Fibroblast of villous mesenchyme (primary cell): Measurements from ENCODE around the gene KBTBD8. TPM values are rescaled to one million over a fixed set of nuclear protein-coding genes. Genes with fewer than 3 reads are reported as not detected.

Experiments used
- DNase-seq: peaks from one replicate; pipeline ENCODE4 v3.0.0-alpha.2; 2010; ENCODE audit warnings: low read depth
- H3K4me3 ChIP-seq: 2 replicates; pipeline ENCODE4 v1.5.1; 2011; ENCODE audit warnings: low read depth, mild to moderate bottlenecking, low read length
- total RNA-seq: library from RNA; depleted of rRNA; stranded (reverse); fragments of >200 nt; gene quantifications from 2 replicates; pipeline ENCODE4 v1.2.3, GENCODE V29; 2012
- TF ChIP-seq, protein P1 (sequence below): IDR thresholded peaks from 2 replicates; pipeline ENCODE4 v1.5.1; 2012; ENCODE audit warnings: low read depth, mild to moderate bottlenecking, low read length; ENCODE audit not compliant: insufficient read depth

The KBTBD8 gene
- total RNA-seq, 1 donor = 4.3 TPM

DNA sequence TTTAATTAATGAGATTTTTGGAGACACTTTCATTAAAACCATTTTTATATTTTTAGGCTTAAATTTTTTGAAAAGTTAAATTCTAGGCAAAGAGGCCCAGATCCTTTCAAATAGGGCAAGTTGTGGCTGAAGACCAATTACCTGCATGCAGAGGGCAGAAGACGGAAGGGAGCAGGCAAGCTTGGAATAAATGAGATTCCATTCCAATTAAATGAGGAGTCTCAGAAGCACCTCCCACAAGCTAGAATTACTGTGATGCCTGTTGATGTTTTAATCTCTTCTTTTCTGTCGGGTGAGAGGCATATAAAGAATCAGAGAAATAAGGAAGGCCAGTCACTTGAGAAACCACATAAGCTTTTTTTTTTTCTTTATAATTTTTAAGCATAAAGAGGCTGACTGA is 46.8 kb downstream of the KBTBD8 start:
- no peak for DNase-seq
- H3K4me3 ChIP-seq = no peak overlapping the region
- TF ChIP-seq, protein P1, sequence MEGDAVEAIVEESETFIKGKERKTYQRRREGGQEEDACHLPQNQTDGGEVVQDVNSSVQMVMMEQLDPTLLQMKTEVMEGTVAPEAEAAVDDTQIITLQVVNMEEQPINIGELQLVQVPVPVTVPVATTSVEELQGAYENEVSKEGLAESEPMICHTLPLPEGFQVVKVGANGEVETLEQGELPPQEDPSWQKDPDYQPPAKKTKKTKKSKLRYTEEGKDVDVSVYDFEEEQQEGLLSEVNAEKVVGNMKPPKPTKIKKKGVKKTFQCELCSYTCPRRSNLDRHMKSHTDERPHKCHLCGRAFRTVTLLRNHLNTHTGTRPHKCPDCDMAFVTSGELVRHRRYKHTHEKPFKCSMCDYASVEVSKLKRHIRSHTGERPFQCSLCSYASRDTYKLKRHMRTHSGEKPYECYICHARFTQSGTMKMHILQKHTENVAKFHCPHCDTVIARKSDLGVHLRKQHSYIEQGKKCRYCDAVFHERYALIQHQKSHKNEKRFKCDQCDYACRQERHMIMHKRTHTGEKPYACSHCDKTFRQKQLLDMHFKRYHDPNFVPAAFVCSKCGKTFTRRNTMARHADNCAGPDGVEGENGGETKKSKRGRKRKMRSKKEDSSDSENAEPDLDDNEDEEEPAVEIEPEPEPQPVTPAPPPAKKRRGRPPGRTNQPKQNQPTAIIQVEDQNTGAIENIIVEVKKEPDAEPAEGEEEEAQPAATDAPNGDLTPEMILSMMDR = no peak

DNA sequence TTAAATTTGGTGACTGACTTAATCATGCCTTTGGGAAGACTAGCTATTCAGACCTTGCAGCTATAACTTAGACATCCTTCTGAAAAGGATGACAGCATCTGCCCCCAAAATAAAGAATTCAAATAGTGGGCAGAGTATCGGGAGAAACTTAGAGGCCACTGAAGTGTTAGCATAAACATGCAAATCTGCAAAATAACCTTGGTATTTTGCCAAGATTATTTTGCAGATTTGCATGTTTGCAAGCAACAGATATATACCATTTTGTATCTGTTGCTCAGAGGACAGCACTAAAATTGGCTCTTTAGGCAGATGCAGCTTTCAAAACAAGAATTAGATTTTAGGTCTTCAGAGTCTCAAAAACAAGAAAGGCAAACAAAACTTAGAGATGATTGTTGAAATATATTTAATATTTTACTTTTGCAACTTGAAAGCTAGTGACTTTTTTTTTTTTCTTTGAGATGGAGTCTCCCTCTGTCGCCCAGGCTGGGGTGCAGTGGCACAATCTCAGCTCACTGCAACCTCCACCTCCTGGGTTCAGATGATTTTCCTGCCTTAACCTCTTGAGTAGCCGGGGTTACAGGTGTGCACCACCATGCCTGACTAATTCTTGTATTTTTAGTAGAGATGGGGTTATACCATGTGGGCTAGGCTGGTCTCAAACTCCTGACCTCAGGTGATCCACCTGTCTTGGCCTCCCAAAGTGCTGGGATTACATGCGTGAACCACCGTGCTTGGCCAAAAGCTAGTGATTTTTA is 47.8 kb downstream of the KBTBD8 start:
- TF ChIP-seq, protein P1 = no peak
- H3K4me3 ChIP-seq = no peak overlapping the region
- DNase-seq = no peak

DNA sequence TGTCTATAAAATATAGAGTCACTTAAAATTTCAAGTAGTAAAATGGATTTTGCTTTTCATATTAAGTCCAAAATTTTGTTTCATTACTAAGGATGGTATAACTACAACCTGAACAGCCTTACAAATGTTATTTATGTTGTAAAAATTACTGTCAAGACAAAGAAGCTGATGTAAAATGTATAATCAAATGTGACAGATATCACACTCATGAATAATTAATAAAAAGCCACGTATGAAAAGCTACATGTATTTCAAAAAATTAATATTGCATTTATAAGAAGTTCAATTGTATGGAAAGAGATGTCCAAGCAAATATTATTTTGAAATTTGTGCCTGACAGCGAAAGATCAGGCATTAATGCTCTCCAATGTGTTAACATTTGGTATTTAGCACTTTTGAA is 48.9 kb downstream of the KBTBD8 start:
- no peak for DNase-seq
- no peak overlapping the region for H3K4me3 ChIP-seq
- TF ChIP-seq, protein P1 = no peak

DNA sequence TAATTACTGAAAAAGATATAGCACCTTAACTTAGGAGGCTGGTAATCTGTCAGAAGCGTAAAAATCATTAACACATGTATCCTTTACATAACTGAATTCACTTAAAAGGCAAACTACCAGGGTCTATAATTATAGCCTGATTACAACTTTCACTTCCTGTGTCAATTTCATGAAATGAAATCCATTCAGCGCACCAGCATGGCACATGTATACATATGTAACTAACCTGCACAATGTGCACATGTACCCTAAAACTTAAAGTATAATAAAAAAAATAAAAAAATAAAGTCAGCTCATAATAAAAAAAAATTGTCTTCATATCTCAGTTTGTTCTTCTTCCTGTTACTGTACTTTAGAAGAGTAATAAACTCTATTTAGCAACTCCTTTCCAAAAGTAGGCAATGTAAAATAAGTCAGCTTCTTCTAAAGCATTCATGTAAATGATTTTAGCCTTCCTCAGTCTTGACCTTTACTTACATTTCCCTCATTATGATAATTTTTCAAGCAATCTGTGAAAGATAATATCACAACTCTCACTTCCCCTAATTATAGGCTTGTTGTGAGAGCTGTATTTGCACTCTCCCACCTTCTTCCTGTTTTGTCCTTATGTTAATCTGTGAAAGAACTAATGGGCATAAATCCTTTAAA is 50.1 kb downstream of the KBTBD8 start:
- DNase-seq = no peak

DNA sequence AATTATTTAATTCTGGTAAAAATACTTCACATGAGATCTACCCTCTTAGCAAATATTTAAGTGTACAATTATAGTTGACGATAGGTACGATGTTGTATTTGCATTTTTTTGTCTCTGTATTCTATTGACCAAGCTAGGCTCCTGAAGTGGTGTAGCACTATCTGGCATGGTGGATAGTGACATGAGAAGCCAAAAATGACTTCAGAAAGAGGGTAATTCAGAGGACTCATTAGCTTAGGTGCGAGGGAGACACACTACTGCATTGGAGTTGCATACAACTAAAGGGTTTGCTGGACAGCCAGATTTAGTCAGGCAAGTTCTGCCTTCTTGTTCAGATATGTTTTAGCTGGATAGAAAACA is 50.6 kb downstream of the KBTBD8 start:
- no peak overlapping the region for H3K4me3 ChIP-seq
- DNase-seq = no peak
- TF ChIP-seq, protein P1 = no peak

More for the DNA sequence above, 50.1 kb downstream of the KBTBD8 start:
- TF ChIP-seq, protein P1 = no peak
- no peak overlapping the region for H3K4me3 ChIP-seq

DNA sequence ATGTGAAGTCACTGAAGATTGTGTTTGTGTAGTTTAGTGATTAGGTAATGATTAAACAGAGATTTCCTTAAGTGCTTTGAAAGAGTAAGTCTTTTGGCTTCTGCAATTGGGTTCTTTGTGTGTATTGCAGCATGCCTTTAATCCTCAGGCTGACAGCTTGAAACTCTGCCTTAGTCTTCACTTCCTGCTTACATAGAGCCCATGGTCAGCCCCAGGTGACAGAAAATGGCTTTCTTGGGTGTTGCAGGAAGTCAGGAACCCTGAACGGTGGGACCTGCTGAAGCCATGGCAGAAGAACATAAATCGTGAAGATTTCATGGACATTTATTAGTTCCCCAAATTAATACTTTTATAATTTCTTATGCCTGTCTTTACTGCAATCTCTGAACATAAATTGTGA is 61.3 kb downstream of the KBTBD8 start:
- TF ChIP-seq, protein P1 = no peak
- no peak for DNase-seq
- no peak overlapping the region for H3K4me3 ChIP-seq
